Osteoblast (primary cell): ENCODE results near the gene RIMS1. TPM values are rescaled to one million over a fixed set of nuclear protein-coding genes. Genes with fewer than 3 reads are reported as not detected.

ENCODE experiments used
- DNase-seq: peaks from one replicate; pipeline ENCODE4 v3.0.0; 2011; ENCODE audit warnings: low spot score, mixed read lengths; ENCODE audit not compliant: insufficient read length; ENCODE audit errors: missing footprints
- H2AFZ ChIP-seq: 2 replicates; pipeline ENCODE4 v1.6.0; 2011; ENCODE audit warnings: mild to moderate bottlenecking, low read length
- H3K27ac ChIP-seq: 2 replicates; pipeline ENCODE4 v1.5.1; 2011; ENCODE audit warnings: mild to moderate bottlenecking, low read depth, low read length, moderate library complexity
- H3K27me3 ChIP-seq: 2 replicates; pipeline ENCODE4 v1.6.0; 2012; ENCODE audit warnings: mild to moderate bottlenecking, control low read depth, inconsistent platforms, low read length, moderate library complexity; ENCODE audit not compliant: insufficient read depth
- H3K36me3 ChIP-seq: 2 replicates; pipeline ENCODE4 v1.5.1; 2011; ENCODE audit warnings: mild to moderate bottlenecking, low read length, control low read depth, moderate library complexity; ENCODE audit not compliant: insufficient read depth
- H3K4me1 ChIP-seq: 2 replicates; pipeline ENCODE4 v1.5.1; 2011; ENCODE audit warnings: mild to moderate bottlenecking, low read length, control low read depth, moderate library complexity; ENCODE audit not compliant: insufficient read depth
- H3K4me2 ChIP-seq: 2 replicates; pipeline ENCODE4 v1.6.0; 2011; ENCODE audit warnings: mild to moderate bottlenecking, low read length; ENCODE audit not compliant: insufficient read depth
- H3K4me3 ChIP-seq: fragments of 200-600 bp; sonication (generic); 3 replicates; pipeline ENCODE4 v1.5.1; 2012; ENCODE audit warnings: mild to moderate bottlenecking, low read length, inconsistent platforms; ENCODE audit not compliant: insufficient read depth
- H3K79me2 ChIP-seq: 2 replicates; pipeline ENCODE4 v1.6.0; 2012; ENCODE audit warnings: mild to moderate bottlenecking, low read length, control low read depth, inconsistent platforms; ENCODE audit not compliant: insufficient read depth
- H3K9me3 ChIP-seq: 2 replicates; pipeline ENCODE4 v1.5.1; 2011; ENCODE audit warnings: low read depth, low read length, control low read depth
- H4K20me1 ChIP-seq: 2 replicates; pipeline ENCODE4 v1.6.0; 2012; ENCODE audit warnings: mild to moderate bottlenecking, low read length, control low read depth; ENCODE audit not compliant: insufficient read depth
- CTCF ChIP-seq: IDR thresholded peaks from 2 replicates; pipeline ENCODE4 v1.5.1; 2011; ENCODE audit warnings: mild to moderate bottlenecking, low read depth, low read length, moderate library complexity; ENCODE audit errors: extremely low read depth
- total RNA-seq: library from RNA; depleted of rRNA; stranded (reverse); fragments of >200 nt; gene quantifications from 2 replicates; pipeline ENCODE4 v1.2.3, GENCODE V29; 2012

RIMS1 gene
- total RNA-seq, 1 donor = 13.4 TPM

GRCh38 chr6:72286911-72287311 lies 400.6 kb downstream of the RIMS1 start:
- H3K4me2 ChIP-seq = no peak overlapping the region
- H3K9me3 ChIP-seq = no peaks in the 10 kb centered on the region
- H4K20me1 ChIP-seq = no peaks in the 10 kb centered on the region
- no peak overlapping the region for H2AFZ ChIP-seq
- no peaks in the 10 kb centered on the region for H3K27me3 ChIP-seq
- peak overlapping the region; percentile 7 for H3K27ac ChIP-seq
- H3K79me2 ChIP-seq = no peaks in the 10 kb centered on the region
- H3K4me3 ChIP-seq = no peak overlapping the region
- H3K4me1 ChIP-seq = peaks cover 15% of the 10 kb centered on the region
- DNase-seq = peak; percentile 71
- no peaks in the 10 kb centered on the region for H3K36me3 ChIP-seq
- no peak for TF ChIP-seq CTCF

GRCh38 chr6:72287801-72288200 lies 401.5 kb downstream of the RIMS1 start:
- no peak for TF ChIP-seq CTCF
- Histone ChIP-seq H4K20me1 (no peaks in the 10 kb centered on the region), H3K4me3 (no peak overlapping the region), H3K4me1 (peaks cover 15% of the 10 kb centered on the region), H3K27me3 (no peaks in the 10 kb centered on the region), H3K36me3 (no peaks in the 10 kb centered on the region), H3K4me2 (no peak overlapping the region), H3K9me3 (no peaks in the 10 kb centered on the region), H3K27ac (no peak overlapping the region), H2AFZ (no peak overlapping the region), H3K79me2 (no peaks in the 10 kb centered on the region)
- no peak for DNase-seq

GRCh38 chr6:72288592-72288991 lies 402.2 kb downstream of the RIMS1 start:
- TF ChIP-seq CTCF = no peak
- Histone ChIP-seq H3K27me3 (no peaks in the 10 kb centered on the region), H4K20me1 (no peaks in the 10 kb centered on the region), H3K4me3 (no peak overlapping the region), H3K9me3 (no peaks in the 10 kb centered on the region), H3K36me3 (no peaks in the 10 kb centered on the region), H3K4me2 (no peak overlapping the region), H3K79me2 (no peaks in the 10 kb centered on the region), H3K27ac (no peak overlapping the region), H2AFZ (no peak overlapping the region), H3K4me1 (peaks cover 15% of the 10 kb centered on the region)
- DNase-seq = no peak

- Histone ChIP-seq H3K4me3 (no peak overlapping the region), H3K27ac (no peak overlapping the region), H3K9me3 (no peaks in the 10 kb centered on the region), H2AFZ (no peak overlapping the region), H3K79me2 (no peaks in the 10 kb centered on the region), H3K4me2 (no peak overlapping the region), H3K27me3 (no peaks in the 10 kb centered on the region), H3K4me1 (peaks cover 15% of the 10 kb centered on the region), H3K36me3 (no peaks in the 10 kb centered on the region), H4K20me1 (no peaks in the 10 kb centered on the region)
- no peak for DNase-seq
- no peak for TF ChIP-seq CTCF
Measured at GRCh38 chr6:72290620-72291019, 404.3 kb downstream of the RIMS1 start.
